Lung (tissue), 12 donors: ENCODE measurements around the gene BRF1. TPM values are rescaled to one million over a fixed set of nuclear protein-coding genes. Genes with fewer than 3 reads are reported as not detected.
A peak's percentile ranks its signal among the peaks of the same experiment; 100 is the strongest.

ENCODE experiments used
- ATAC-seq: fragments of 200-7000 bp; cut with Tn5 transposase; one replicate; pipeline ENCODE4 v1.9.1; 2020; ENCODE audit warnings: moderate number of reproducible peaks; ENCODE audit not compliant: insufficient read depth, low FRiP score
- DNase-seq, 3 donors: peaks; one replicate each; pipeline ENCODE4 v3.0.0-alpha.2; 2013 to 2017
- H3K27ac ChIP-seq, 2 donors: one replicate each; pipeline ENCODE4 v1.5.1; 2013; ENCODE audit warnings: mild to moderate bottlenecking in 2 of 2, moderate library complexity in 2 of 2, control low read depth in 1 of 2, inconsistent platforms in 1 of 2, low read depth in 1 of 2, low read length in 1 of 2
- H3K27me3 ChIP-seq, 3 donors: one replicate each; pipeline ENCODE4 v1.5.1; 2013; ENCODE audit warnings: low read length in 2 of 3; ENCODE audit not compliant: control insufficient read depth in 3 of 3, insufficient read depth in 3 of 3
- H3K36me3 ChIP-seq, 4 donors: one replicate each; pipeline ENCODE4 v1.5.1; 2013; ENCODE audit warnings: low read length in 4 of 4, mild to moderate bottlenecking in 1 of 4, moderate library complexity in 1 of 4; ENCODE audit not compliant: control insufficient read depth in 4 of 4, insufficient read depth in 4 of 4
- H3K4me1 ChIP-seq, 5 donors: one replicate each; pipeline ENCODE4 v1.5.1; 2013; ENCODE audit warnings: low read length in 5 of 5, mild to moderate bottlenecking in 2 of 5, moderate library complexity in 1 of 5; ENCODE audit not compliant: control insufficient read depth in 5 of 5, insufficient read depth in 5 of 5
- H3K4me3 ChIP-seq: one replicate; pipeline ENCODE4 v1.5.1; 2013; ENCODE audit warnings: mild to moderate bottlenecking, control low read depth, moderate library complexity
- H3K9ac ChIP-seq, 2 donors: one replicate each; pipeline ENCODE4 v1.5.1; 2013; ENCODE audit warnings: low read length in 2 of 2, control low read depth in 1 of 2; ENCODE audit not compliant: insufficient read depth in 1 of 2
- H3K9me3 ChIP-seq, 4 donors: one replicate each; pipeline ENCODE4 v1.5.1; 2013; ENCODE audit warnings: low read length in 3 of 4, mild to moderate bottlenecking in 1 of 4, moderate library complexity in 1 of 4; ENCODE audit not compliant: control insufficient read depth in 4 of 4, insufficient read depth in 3 of 4
- WGBS, 2 donors: extraction: QIAGEN DNeasy Blood & Tissue Kit; methylation state at CpG; one replicate each; pipeline ENCODE4 v1.1.7; 2013; 5-methylcytosine and 5-hydroxymethylcytosine counted together
- polyA plus RNA-seq, 2 donors: library from polyadenylated mRNA; stranded (reverse); fragments of 200-250 nt; gene quantifications; one replicate each; pipeline ENCODE4 v1.2.1, GENCODE V29; 2013
- total RNA-seq, 2 donors: library from RNA; depleted of rRNA in 1 of 2; stranded (reverse); fragments of >200 nt in 1 of 2; gene quantifications; one replicate each; pipeline ENCODE4 v1.2.1, GENCODE V29; 2014 to 2021
- TF ChIP-seq, protein P1 (sequence below): IDR thresholded peaks from 2 replicates; pipeline ENCODE4 v1.5.1; 2012; ENCODE audit warnings: mild to moderate bottlenecking; ENCODE audit errors: control extremely low read depth, extremely low read depth
- donor health status: control.
- donor health status: control.
- donor health status: Bipolar disorder and iron deficiency.
- donor health status: healthy.
- donor health status: DM: yes; HTN: yes; CAD: no.

BRF1 gene
- total and polyA plus RNA-seq, 4 donors = 14.2 to 55.3 (median 37.2) TPM

DNA sequence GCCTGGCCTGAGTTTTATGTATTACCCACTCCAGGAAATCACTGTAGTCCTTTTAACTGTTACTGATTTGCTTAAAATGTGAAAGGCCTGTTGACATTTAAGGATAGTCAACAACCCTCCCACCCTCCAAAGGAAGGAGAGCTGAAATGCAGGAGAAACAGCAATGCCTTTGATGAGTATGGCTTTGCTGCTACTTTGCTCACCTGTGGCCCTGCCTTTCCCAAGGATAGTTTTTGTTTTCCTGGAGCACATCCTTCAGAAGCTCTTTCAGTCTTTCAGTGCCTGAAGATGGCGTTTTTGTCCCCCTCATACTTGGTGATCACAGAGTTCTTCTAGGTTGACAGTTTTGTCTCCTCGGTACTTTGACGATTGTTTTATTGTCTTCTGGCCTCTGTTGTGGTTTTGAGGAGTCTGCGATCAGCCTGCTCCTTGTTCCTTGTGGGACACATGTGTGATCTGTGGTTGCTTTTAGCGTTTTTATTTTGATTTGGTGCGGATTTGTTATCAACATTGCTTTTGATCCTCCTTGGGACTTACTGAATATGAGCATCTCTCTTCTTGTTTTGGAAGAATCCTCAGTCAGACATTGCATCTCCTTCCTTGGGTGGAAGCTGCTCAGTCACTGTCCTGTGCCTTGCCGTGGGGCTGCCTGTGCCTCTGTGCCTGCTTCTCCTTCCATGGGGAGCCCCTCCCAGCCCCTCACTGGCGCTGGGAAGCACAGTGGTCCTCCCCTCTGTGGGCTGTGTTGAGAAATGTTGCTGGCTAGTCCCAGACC is 31.0 kb upstream of the BRF1 start:
- peaks cover 0 to 2% (median 0%) of the 10 kb centered on the region in 4 donors for H3K36me3 ChIP-seq
- H3K4me1 ChIP-seq = peaks cover 0 to 43% (median 0%) of the 10 kb centered on the region in 5 donors
- 44 to 76% methylated on average over 8 of the region's 8 CpGs for WGBS, 2 donors
- peak overlapping the region in 1 of 2 donors; percentile 55 for H3K27ac ChIP-seq
- ATAC-seq = no peak
- no peaks in the 10 kb centered on the region for H3K9me3 ChIP-seq
- no peaks in the 10 kb centered on the region for H3K27me3 ChIP-seq
- TF ChIP-seq, protein P1, sequence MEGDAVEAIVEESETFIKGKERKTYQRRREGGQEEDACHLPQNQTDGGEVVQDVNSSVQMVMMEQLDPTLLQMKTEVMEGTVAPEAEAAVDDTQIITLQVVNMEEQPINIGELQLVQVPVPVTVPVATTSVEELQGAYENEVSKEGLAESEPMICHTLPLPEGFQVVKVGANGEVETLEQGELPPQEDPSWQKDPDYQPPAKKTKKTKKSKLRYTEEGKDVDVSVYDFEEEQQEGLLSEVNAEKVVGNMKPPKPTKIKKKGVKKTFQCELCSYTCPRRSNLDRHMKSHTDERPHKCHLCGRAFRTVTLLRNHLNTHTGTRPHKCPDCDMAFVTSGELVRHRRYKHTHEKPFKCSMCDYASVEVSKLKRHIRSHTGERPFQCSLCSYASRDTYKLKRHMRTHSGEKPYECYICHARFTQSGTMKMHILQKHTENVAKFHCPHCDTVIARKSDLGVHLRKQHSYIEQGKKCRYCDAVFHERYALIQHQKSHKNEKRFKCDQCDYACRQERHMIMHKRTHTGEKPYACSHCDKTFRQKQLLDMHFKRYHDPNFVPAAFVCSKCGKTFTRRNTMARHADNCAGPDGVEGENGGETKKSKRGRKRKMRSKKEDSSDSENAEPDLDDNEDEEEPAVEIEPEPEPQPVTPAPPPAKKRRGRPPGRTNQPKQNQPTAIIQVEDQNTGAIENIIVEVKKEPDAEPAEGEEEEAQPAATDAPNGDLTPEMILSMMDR = no peak
- no peak overlapping the region for H3K9ac ChIP-seq
- DNase-seq = no peak
- H3K4me3 ChIP-seq = no peak overlapping the region

GRCh38 chr14:105330491-105330895 is 29.7 kb upstream of the BRF1 start:
- peak overlapping the region in 1 of 2 donors; percentile 62 for H3K27ac ChIP-seq
- H3K9ac ChIP-seq = no peak overlapping the region
- TF ChIP-seq, protein P1 = no peak
- H3K4me1 ChIP-seq = peaks cover 0 to 41% (median 4%) of the 10 kb centered on the region in 5 donors
- H3K27me3 ChIP-seq = no peaks in the 10 kb centered on the region
- ATAC-seq (peak; percentile 36), DNase-seq (no peak)
- 45 to 57% methylated on average over 13 of the region's 13 CpGs for WGBS, 2 donors
- H3K36me3 ChIP-seq = peaks cover 0 to 2% (median 0%) of the 10 kb centered on the region in 4 donors
- H3K4me3 ChIP-seq = no peak overlapping the region
- no peaks in the 10 kb centered on the region for H3K9me3 ChIP-seq

- WGBS, 2 donors = 93 to 97% methylated on average over 16 to 17 of the region's 17 CpGs
- Histone ChIP-seq H3K27ac (peak overlapping the region in 1 of 2 donors; percentile 57), H3K9ac (no peak overlapping the region), H3K27me3 (no peaks in the 10 kb centered on the region), H3K4me3 (no peak overlapping the region), H3K9me3 (no peaks in the 10 kb centered on the region), H3K4me1 (peaks cover 0 to 43% (median 7%) of the 10 kb centered on the region in 5 donors), H3K36me3 (no peaks in the 10 kb centered on the region)
- TF ChIP-seq, protein P1 = no peak
- no peak for ATAC-seq
- DNase-seq = no peak
These were observed 28.8 kb upstream of the BRF1 start for GRCh38 chr14:105329411-105330150.
